K562 (cell line): ENCODE data around the gene HAUS2. TPM values are rescaled to one million over a fixed set of nuclear protein-coding genes. Genes with fewer than 3 reads are reported as not detected.
A peak's percentile ranks its signal among the peaks of the same experiment; 100 is the strongest.

Source experiments
- ATAC-seq: fragments of 200-7000 bp; cut with Tn5 transposase; 3 replicates; pipeline ENCODE4 v1.9.1; 2020; ENCODE audit warnings: moderate library complexity
- BruUV-seq: library from RNA; stranded (reverse); fragments of 400-500 nt; replicated peaks from 2 replicates; lab custom pipeline; 2021; lab: Mats Ljungman, UMichigan
- CTCF ChIA-PET: fragments of 300-600 bp; formaldehyde crosslinking; extraction: SDS; loops from one replicate; lab custom pipeline; 2021; ENCODE audit warnings: low intra/inter-chr PET ratio; lab: Yijun Ruan, JAX
- POLR2A ChIA-PET: fragments of 300-600, 350-650 bp; sonication (Branson Sonifier 250); formaldehyde crosslinking; extraction: SDS; loops from one replicate; lab custom pipeline; 2021; ENCODE audit warnings: antibody characterized with exemption, inconsistent platforms; lab: Yijun Ruan, JAX
- DNase-seq, 4 experiments: peaks; one replicate each; pipeline versions ENCODE4 v3.0.0 to v3.0.0-alpha.2; 2011 to 2018; ENCODE audit warnings: low spot score in 3 of 4, mixed read lengths in 3 of 4; ENCODE audit errors: extremely low read depth in 1 of 4
- FAIRE-seq: peaks from 2 replicates; lab custom pipeline; 2011; peaks lifted over from hg19 to GRCh38; lab: Jason Lieb, UNC
- H2AFZ ChIP-seq: 2 replicates; pipeline ENCODE4 v1.6.0; 2011; ENCODE audit warnings: low read depth, low read length, control low read depth, inconsistent platforms
- H3K27ac ChIP-seq: fragments of 200-600 bp; 3 replicates; pipeline ENCODE4 v1.8.0; 2011; ENCODE audit warnings: low read depth, mild to moderate bottlenecking, control low read depth, inconsistent platforms, low read length, moderate library complexity, mixed read lengths; ENCODE audit errors: extremely low read depth
- H3K27me3 ChIP-seq, 2 experiments: fragments of 300-600 bp in 1 of 2; 2 replicates in 1 of 2; 3 replicates in 1 of 2; pipeline versions ENCODE4 v1.6.0 to v1.8.0; 2011; ENCODE audit warnings: inconsistent platforms in 2 of 2, low read length in 2 of 2, mild to moderate bottlenecking in 1 of 2, mixed read lengths in 1 of 2, moderate library complexity in 1 of 2; ENCODE audit not compliant: control insufficient read depth in 2 of 2, insufficient read depth in 2 of 2
- H3K36me3 ChIP-seq: fragments of 300-600 bp; 3 replicates; pipeline ENCODE4 v1.8.0; 2011; ENCODE audit warnings: mild to moderate bottlenecking, low read length, inconsistent platforms; ENCODE audit not compliant: control insufficient read depth, insufficient read depth
- H3K4me1 ChIP-seq, 2 experiments: fragments of 200-600 bp in 1 of 2; replicated peaks in 1 of 2; 2 replicates in 1 of 2; 3 replicates in 1 of 2; pipeline versions ENCODE4 v1.5.1 to v1.8.0; 2011; ENCODE audit warnings: inconsistent platforms in 2 of 2, low read length in 2 of 2, mild to moderate bottlenecking in 1 of 2, mixed read lengths in 1 of 2, moderate library complexity in 1 of 2; ENCODE audit not compliant: control insufficient read depth in 2 of 2, insufficient read depth in 2 of 2
- H3K4me2 ChIP-seq: 2 replicates; pipeline ENCODE4 v1.6.1; 2011; ENCODE audit warnings: low read length, control low read depth, inconsistent platforms, mixed read lengths; ENCODE audit not compliant: insufficient read depth
- H3K4me3 ChIP-seq: fragments of 200-600 bp; sonication (generic), shearing (Covaris generic); 2 replicates; pipeline ENCODE4 v1.5.1; 2016; ENCODE audit warnings: control low read depth, inconsistent platforms
- H3K79me2 ChIP-seq: fragments of 200-600 bp; 3 replicates; pipeline ENCODE4 v1.8.0; 2011; ENCODE audit warnings: low read length, inconsistent platforms; ENCODE audit not compliant: control insufficient read depth, insufficient read depth
- H3K9ac ChIP-seq, 2 experiments: 2 replicates each; pipeline versions ENCODE4 v1.6.0 to v1.6.1; 2011; ENCODE audit warnings: low read depth in 2 of 2, low read length in 2 of 2, control low read depth in 1 of 2, inconsistent platforms in 1 of 2, mild to moderate bottlenecking in 1 of 2, mixed read lengths in 1 of 2; ENCODE audit not compliant: insufficient read depth in 1 of 2
- H3K9me1 ChIP-seq: one replicate; pipeline ENCODE4 v1.6.0; 2011; ENCODE audit warnings: inconsistent platforms, mild to moderate bottlenecking, low read length, moderate library complexity; ENCODE audit not compliant: control insufficient read depth, insufficient read depth
- H3K9me3 ChIP-seq: replicated peaks from 2 replicates; pipeline ENCODE4 v1.5.1; 2011; ENCODE audit warnings: low read depth, low read length, inconsistent platforms; ENCODE audit not compliant: control insufficient read depth, insufficient read depth
- H4K20me1 ChIP-seq: replicated peaks from 2 replicates; pipeline ENCODE4 v1.6.1; 2011; ENCODE audit warnings: low read length, inconsistent platforms, mixed read lengths; ENCODE audit not compliant: control insufficient read depth, insufficient read depth
- CBFA2T2 ChIP-seq: fragments of 450-650 bp; conservative IDR thresholded peaks from 2 replicates; pipeline ENCODE4 v1.6.1; 2017; ENCODE audit warnings: mild to moderate bottlenecking
- CBFA2T3 ChIP-seq: fragments of 450-650 bp; IDR thresholded peaks from 2 replicates; pipeline ENCODE4 v1.6.1; 2017
- CCNT2 ChIP-seq: IDR thresholded peaks from 2 replicates; pipeline ENCODE4 v1.6.1; 2011; ENCODE audit warnings: borderline replicate concordance, low read depth, mild to moderate bottlenecking, moderate library complexity, mixed read lengths, low read length; ENCODE audit not compliant: insufficient read length; ENCODE audit errors: extremely low read depth
- CREB3L1 ChIP-seq: fragments of 450-650 bp; IDR thresholded peaks from 2 replicates; pipeline ENCODE4 v1.6.1; 2014; ENCODE audit warnings: low read depth, mild to moderate bottlenecking, moderate library complexity, borderline replicate concordance
- DNMT1 ChIP-seq: fragments of 450-650 bp; IDR thresholded peaks from 2 replicates; pipeline ENCODE4 v1.6.1; 2016; ENCODE audit warnings: antibody characterized with exemption, mild to moderate bottlenecking
- DPF2 ChIP-seq: fragments of 450-650 bp; IDR thresholded peaks from 2 replicates; pipeline ENCODE4 v1.6.1; 2016
- HMG20A ChIP-seq: fragments of 450-650 bp; formaldehyde crosslinking; conservative IDR thresholded peaks from 2 replicates; pipeline ENCODE4 v1.4.0; 2020; ENCODE audit warnings: mild to moderate bottlenecking, mixed read lengths
- ILF3 ChIP-seq: fragments of 450-650 bp; IDR thresholded peaks from 2 replicates; pipeline ENCODE4 v1.6.1; 2018; ENCODE audit warnings: antibody characterized with exemption, mild to moderate bottlenecking, moderate library complexity, borderline replicate concordance
- NRF1 ChIP-seq, 2 experiments: fragments of 450-650 bp; IDR thresholded peaks in 1 of 2; conservative IDR thresholded peaks in 1 of 2; 2 replicates each; pipeline ENCODE4 v1.6.1; 2014; ENCODE audit warnings: mild to moderate bottlenecking in 2 of 2
- SMARCE1 ChIP-seq: fragments of 450-650 bp; IDR thresholded peaks from 2 replicates; pipeline ENCODE4 v1.7.1; 2016; ENCODE audit warnings: mild to moderate bottlenecking
- SRF ChIP-seq, 2 experiments: fragments of 250-450, 450-650 bp in 1 of 2; sonication (Bioruptor Pico) in 1 of 2; sonication (generic) in 1 of 2; formaldehyde crosslinking; IDR thresholded peaks; 2 replicates each; pipeline versions ENCODE4 v1.5.0 to v1.5.1; 2020 to 2022; ENCODE audit warnings: mild to moderate bottlenecking in 1 of 2, missing genetic modification reagents in 1 of 2
- TCF3 ChIP-seq: sonication (generic); formaldehyde crosslinking; IDR thresholded peaks from 2 replicates; pipeline ENCODE4 v1.4.0; 2020; ENCODE audit warnings: mild to moderate bottlenecking, missing genetic modification reagents
- ZBTB9 ChIP-seq: fragments of 450-650 bp; formaldehyde crosslinking; IDR thresholded peaks from 2 replicates; pipeline ENCODE4 v1.4.0; 2020; ENCODE audit warnings: mild to moderate bottlenecking, moderate library complexity
- ZMIZ1 ChIP-seq, 2 experiments: fragments of 150-350 bp in 1 of 2; IDR thresholded peaks; 2 replicates each; pipeline ENCODE4 v1.6.1; 2012 to 2016; ENCODE audit warnings: low read depth in 2 of 2, low read length in 2 of 2, mild to moderate bottlenecking in 1 of 2, moderate library complexity in 1 of 2
- ZNF212 ChIP-seq: fragments of 450-650 bp; formaldehyde crosslinking; IDR thresholded peaks from 2 replicates; pipeline ENCODE4 v1.4.0; 2020; ENCODE audit warnings: mild to moderate bottlenecking
- ZNF695 ChIP-seq: fragments of 450-650 bp; formaldehyde crosslinking; IDR thresholded peaks from 2 replicates; pipeline ENCODE4 v1.4.0; 2020; ENCODE audit warnings: mild to moderate bottlenecking, moderate library complexity
- ZNF696 ChIP-seq: fragments of 250-450 bp; sonication (Bioruptor Pico); conservative IDR thresholded peaks from 2 replicates; pipeline ENCODE4 v1.4.0; 2020; ENCODE audit warnings: mild to moderate bottlenecking, moderate library complexity
- WGBS: fragments of 100-300 bp; shearing (Covaris generic); methylation state at CpG from one replicate; pipeline ENCODE4 v1.1.6; 2016; ENCODE audit warnings: low coverage, mixed read lengths; ENCODE audit not compliant: insufficient coverage; ENCODE audit errors: missing lambda C conversion rate; 5-methylcytosine and 5-hydroxymethylcytosine counted together
- in situ Hi-C: fragments of 300-500 bp; cut with MboI; formaldehyde crosslinking; loops from 4 replicates; pipeline ENCODE4 v1.15.0; 2018; ENCODE audit warnings: inconsistent platforms, mixed read lengths
- intact Hi-C: fragments of 100-400 bp; cut with micrococcal nuclease; formaldehyde crosslinking; loops from 2 replicates; pipeline ENCODE4 v1.14.2; 2022
- polyA plus RNA-seq, 8 experiments: library from polyadenylated mRNA; depleted of rRNA in 4 of 8; stranded (reverse) in 5 of 8; unstranded in 3 of 8; fragments of >200 nt; fragmentation: Nextera tagmentation in 2 of 8; fragmentation: Illumina TruSeq in 1 of 8; extraction: Ambion mirVana in 2 of 8; extraction: Trizol in 1 of 8; gene quantifications; 2 replicates each; pipeline versions ENCODE4 v1.2.1 to v1.2.3, GENCODE V29; 2011 to 2014; ENCODE audit warnings: inconsistent platforms in 1 of 8, missing spikeins in 1 of 8
- total RNA-seq, 7 experiments: library from RNA; depleted of rRNA in 6 of 7; stranded (reverse); fragments of >200 nt in 6 of 7; fragmentation: Illumina TruSeq in 2 of 7; extraction: Trizol in 2 of 7; gene quantifications; 2 replicates each; pipeline versions ENCODE4 v1.2.1 to v1.2.3, GENCODE V29; 2011 to 2021; ENCODE audit warnings: low replicate concordance in 1 of 7

HAUS2 gene
- total and polyA plus RNA-seq, 9 of the 15 experiments (the other 6 are each of a cell fraction or from before 2014, with no cell fraction given), result 30.6 to 64.9 (median 54.1) TPM

- H3K4me1 ChIP-seq, result peaks cover 13 to 28% of the 10 kb centered on the region in 2 experiments; a peak in 4 of 5 replicates
- H3K79me2 ChIP-seq, result no peaks in the 10 kb centered on the region
- H3K4me2 ChIP-seq, result no peak overlapping the region; the same call in 1 of the 2 replicates
- DNase-seq (peak in 1 of 4 experiments; percentile 46), FAIRE-seq (no peak), ATAC-seq (peak; percentile 32; the same call in 2 of the 3 replicates)
- WGBS, result 9% methylated on average over 8 of the region's 8 CpGs
- no peaks in the 10 kb centered on the region for H3K9me1 ChIP-seq
- H3K4me3 ChIP-seq, result no peak overlapping the region
- BruUV-seq, result no TSS peak
- in situ Hi-C loops, result no loop called here
- H2AFZ ChIP-seq, result peak overlapping the region; percentile 29; the same call in 1 of the 2 replicates
- H3K9ac ChIP-seq, result no peak overlapping the region
- H4K20me1 ChIP-seq, result no peaks in the 10 kb centered on the region
- no peaks in the 10 kb centered on the region for H3K9me3 ChIP-seq
- no peak overlapping the region for H3K27ac ChIP-seq
- intact Hi-C loops, result no loop called here
- POLR2A ChIA-PET, result interaction anchor here (1.0 kb wide), 1 partner anchor 17 kb away, joined by 3 read pairs; no protein-coding TSS in a partner anchor
- H3K36me3 ChIP-seq, result no peaks in the 10 kb centered on the region
- no peaks in the 10 kb centered on the region for H3K27me3 ChIP-seq
- CTCF ChIA-PET, result interaction anchor here (0.6 kb wide), 1 partner anchor 21 kb away, joined by 5 read pairs; no protein-coding TSS in a partner anchor
- TF ChIP-seq CREB3L1 (no peak), SMARCE1 (0 out of 2 replicates have a peak, but pooled peaks have one; percentile 17), SRF (CRISPR knock-in tag; IDR thresholded peaks at IDR 0.05) (0 out of 4 replicates have a peak, but pooled peaks of 1 of the 2 experiments have one; percentile 42), CCNT2 (peak; percentile 21), NRF1 (conservative IDR thresholded peaks at IDR 0.05 in 1 of 2, IDR thresholded peaks at IDR 0.05 in 1 of 2) (peak; percentile 54 to 67), HMG20A (no peak), DNMT1 (no peak), ZNF695 (no peak), DPF2 (0 out of 2 replicates have a peak, but pooled peaks have one; percentile 17), ZMIZ1 (IDR thresholded peaks at IDR 0.05; ENCODE audit: low read depth in 2 of 2, low read length in 2 of 2) (no peak), TCF3 (peak; percentile 40; the same call in 1 of the 2 replicates), ZNF212 (CRISPR knock-in tag) (no peak), CBFA2T2 (peak; percentile 46), ILF3 (no peak), CBFA2T3 (peak; percentile 70), ZNF696 (CRISPR knock-in tag) (no peak), ZBTB9 (CRISPR knock-in tag) (no peak)
These were observed 63.8 kb downstream of the HAUS2 start for GRCh38 chr15:42612367-42612912.
